Endothelial cell of umbilical vein (primary cell): ENCODE results near the gene WAPL. TPM values are rescaled to one million over a fixed set of nuclear protein-coding genes. Genes with fewer than 3 reads are reported as not detected.

Experiments used
- BruUV-seq: library from RNA; stranded (reverse); fragments of 400-500 nt; replicated peaks from 2 replicates; lab custom pipeline; 2021; lab: Mats Ljungman, UMichigan
- CTCF ChIA-PET: fragments of 300-600, 350-600 bp; sonication (Branson Sonifier 250); formaldehyde crosslinking; loops from one replicate; lab custom pipeline; 2021; ENCODE audit warnings: antibody characterized with exemption, inconsistent platforms; lab: Charles Lee
- POLR2A ChIA-PET: fragments of 300-600, 350-600 bp; sonication (Branson Sonifier 250); formaldehyde crosslinking; loops from one replicate; lab custom pipeline; 2021; ENCODE audit warnings: antibody characterized with exemption, inconsistent platforms; lab: Charles Lee
- DNase-seq: peaks from one replicate; pipeline ENCODE4 v3.0.0-alpha.2; 2011; ENCODE audit warnings: low read depth, low spot score
- FAIRE-seq: peaks from 2 replicates; lab custom pipeline; 2011; peaks lifted over from hg19 to GRCh38; lab: Jason Lieb, UNC
- H2AFZ ChIP-seq: 2 replicates; pipeline ENCODE4 v1.6.0; 2012; ENCODE audit warnings: low read depth, low read length, control low read depth, inconsistent platforms
- H3K27ac ChIP-seq: 2 replicates; pipeline ENCODE4 v1.5.1; 2011; ENCODE audit warnings: low read depth, mild to moderate bottlenecking, control low read depth, low read length, moderate library complexity; ENCODE audit not compliant: insufficient read depth
- H3K27me3 ChIP-seq, 2 experiments: 2 replicates each; pipeline versions ENCODE4 v1.6.0 to v1.6.1; 2011; ENCODE audit warnings: low read length in 2 of 2, mixed read lengths in 1 of 2; ENCODE audit not compliant: control insufficient read depth in 2 of 2, insufficient read depth in 2 of 2
- H3K36me3 ChIP-seq, 2 experiments: 2 replicates in 1 of 2; 3 replicates in 1 of 2; pipeline ENCODE4 v1.5.1; 2011; ENCODE audit warnings: low read length in 2 of 2, mild to moderate bottlenecking in 1 of 2, moderate library complexity in 1 of 2; ENCODE audit not compliant: control insufficient read depth in 2 of 2, insufficient read depth in 2 of 2; ENCODE audit errors: extremely low read depth in 1 of 2
- H3K4me1 ChIP-seq: 3 replicates; pipeline ENCODE4 v1.5.1; 2011; ENCODE audit warnings: mild to moderate bottlenecking, low read length; ENCODE audit not compliant: control insufficient read depth, insufficient read depth; ENCODE audit errors: extremely low read depth
- H3K4me2 ChIP-seq: 2 replicates; pipeline ENCODE4 v1.6.1; 2011; ENCODE audit warnings: low read length, control low read depth, mixed read lengths; ENCODE audit not compliant: insufficient read depth
- H3K4me3 ChIP-seq, 3 experiments: fragments of 200-600 bp in 1 of 3; sonication (generic), shearing (Covaris generic) in 1 of 3; replicated peaks in 1 of 3; 2 replicates each; pipeline ENCODE4 v1.5.1; 2011 to 2016; ENCODE audit warnings: control low read depth in 3 of 3, low read length in 3 of 3, mild to moderate bottlenecking in 2 of 3, inconsistent platforms in 1 of 3, low read depth in 1 of 3, moderate library complexity in 1 of 3; ENCODE audit not compliant: insufficient read depth in 1 of 3
- H3K79me2 ChIP-seq: 2 replicates; pipeline ENCODE4 v1.6.0; 2012; ENCODE audit warnings: low read length, inconsistent platforms; ENCODE audit not compliant: control insufficient read depth, insufficient read depth
- H3K9ac ChIP-seq: replicated peaks from 2 replicates; pipeline ENCODE3; 2011; ENCODE audit warnings: low read length, control low read depth; ENCODE audit not compliant: insufficient read depth; ENCODE audit errors: extremely low read depth
- H3K9me1 ChIP-seq: replicated peaks from 3 replicates; pipeline ENCODE4 v1.6.0; 2011; ENCODE audit warnings: mild to moderate bottlenecking, low read length; ENCODE audit not compliant: control insufficient read depth, insufficient read depth; ENCODE audit errors: extremely low read depth
- H3K9me3 ChIP-seq: replicated peaks from 2 replicates; pipeline ENCODE4 v1.5.1; 2012; ENCODE audit warnings: low read length, inconsistent platforms; ENCODE audit not compliant: control insufficient read depth, insufficient read depth
- H4K20me1 ChIP-seq: replicated peaks from 2 replicates; pipeline ENCODE3; 2011; ENCODE audit warnings: mild to moderate bottlenecking, low read length; ENCODE audit not compliant: control insufficient read depth, insufficient read depth; ENCODE audit errors: extremely low read depth
- CTCF ChIP-seq, 2 donors: IDR thresholded peaks; 1 replicate in 1 of 2; 2 replicates in 1 of 2; pipeline ENCODE4 v1.5.1; 2011; ENCODE audit warnings: low read length in 2 of 2, mild to moderate bottlenecking in 2 of 2, moderate library complexity in 2 of 2, control low read depth in 1 of 2, inconsistent platforms in 1 of 2, low read depth in 1 of 2; ENCODE audit not compliant: insufficient read depth in 1 of 2; ENCODE audit errors: extremely low read depth in 1 of 2
- EZH2 ChIP-seq: IDR thresholded peaks from 2 replicates; pipeline ENCODE4 v1.6.1; 2012; ENCODE audit warnings: borderline replicate concordance, low read depth, mild to moderate bottlenecking, moderate library complexity, low read length, inconsistent platforms; ENCODE audit not compliant: severe bottlenecking
- FOS ChIP-seq: IDR thresholded peaks from 2 replicates; pipeline ENCODE4 v1.6.1; 2011; ENCODE audit warnings: mild to moderate bottlenecking, low read length, moderate library complexity, borderline replicate concordance; ENCODE audit not compliant: insufficient read depth
- GATA2 ChIP-seq: IDR thresholded peaks from 2 replicates; pipeline ENCODE4 v1.7.0; 2011; ENCODE audit warnings: low read depth, mild to moderate bottlenecking, moderate library complexity, mixed read lengths, low read length; ENCODE audit not compliant: insufficient read length, insufficient read depth
- JUN ChIP-seq: IDR thresholded peaks from 2 replicates; pipeline ENCODE4 v1.6.1; 2011; ENCODE audit warnings: borderline replicate concordance, low read depth; ENCODE audit not compliant: insufficient read length, insufficient read depth
- MYC ChIP-seq: IDR thresholded peaks from one replicate; pipeline ENCODE4 v1.6.1; 2011; ENCODE audit warnings: mild to moderate bottlenecking, low read depth, low read length
- POLR2A ChIP-seq: IDR thresholded peaks from 2 replicates; pipeline ENCODE4 v1.6.1; 2012; ENCODE audit warnings: low read depth, mild to moderate bottlenecking, control low read depth, low read length
- POLR2AphosphoS5 ChIP-seq: IDR thresholded peaks from 2 replicates; pipeline ENCODE4 v1.6.1; 2012; ENCODE audit warnings: low read depth, mild to moderate bottlenecking, control low read depth, low read length, moderate library complexity; ENCODE audit not compliant: insufficient read depth
- dilution Hi-C: fragments of 300-500 bp; cut with MboI; formaldehyde crosslinking; loops from one replicate; pipeline ENCODE4 v1.15.0; 2019; ENCODE audit warnings: low sequenced_read_pairs; ENCODE audit not compliant: extremely low pct_ligation_motif_present
- intact Hi-C: fragments of 100-400 bp; cut with micrococcal nuclease; formaldehyde crosslinking; loops from one replicate; pipeline ENCODE4 v1.10.0; 2022
- polyA plus RNA-seq, 4 experiments: library from polyadenylated mRNA; depleted of rRNA in 3 of 4; stranded (reverse) in 3 of 4; unstranded in 1 of 4; fragments of >200 nt; gene quantifications; 2 replicates each; pipeline versions ENCODE4 v1.2.1 to v1.2.3, GENCODE V29; 2011 to 2012; ENCODE audit warnings: missing spikeins in 1 of 4
- total RNA-seq: library from RNA; stranded (reverse); gene quantifications from 2 replicates; pipeline ENCODE4 v1.2.3, GENCODE V29; 2021

Gene WAPL
- total and polyA plus RNA-seq, 2 donors (not counting 3 experiments of a cell fraction or from before 2014, with no cell fraction given), result 9.2 to 35.1 TPM

GRCh38 chr10:86446987-86447386 lies 74.6 kb downstream of the WAPL start:
- DNase-seq (no peak), FAIRE-seq (no peak)
- Histone ChIP-seq H3K79me2 (no peaks in the 10 kb centered on the region), H3K9ac (no peak overlapping the region), H4K20me1 (no peaks in the 10 kb centered on the region), H2AFZ (no peak overlapping the region), H3K9me1 (no peaks in the 10 kb centered on the region), H3K36me3 (peaks cover 5 to 14% of the 10 kb centered on the region in 2 experiments), H3K4me2 (no peak overlapping the region), H3K27ac (no peak overlapping the region), H3K9me3 (no peaks in the 10 kb centered on the region), H3K27me3 (no peaks in the 10 kb centered on the region), H3K4me3 (no peak overlapping the region), H3K4me1 (no peaks in the 10 kb centered on the region)
- no peak for TF ChIP-seq GATA2
- no peak for TF ChIP-seq CTCF (IDR thresholded peaks at IDR 0.05; ENCODE audit: extremely low read depth in 1 of 2, insufficient read depth in 1 of 2, low read depth in 1 of 2, low read length in 2 of 2)
- TF ChIP-seq EZH2, result no peak
- no peak for TF ChIP-seq POLR2A
- TF ChIP-seq JUN, result no peak
- TF ChIP-seq MYC, result no peak
- no peak for TF ChIP-seq POLR2AphosphoS5
- TF ChIP-seq FOS, result no peak
- CTCF ChIA-PET, result interaction anchor here (2.3 kb wide), 1 partner anchor 47 kb away, joined by 7 read pairs; no protein-coding TSS in a partner anchor
- dilution Hi-C loops (no loop called here), intact Hi-C loops (no loop called here)
- no TSS peak for BruUV-seq
- POLR2A ChIA-PET, result no interaction called here
